NCI-H187 treated with DMSO at 0.1 percent for 48 hours (cell line): Measurements from ENCODE around the gene MSH3.
A peak's percentile ranks its signal among the peaks of the same experiment; 100 is the strongest.

Source experiments
- DNase-seq: peaks from one replicate; lab custom pipeline; 2025; lab: John Stamatoyannopoulos, UW

Gene MSH3

DNA sequence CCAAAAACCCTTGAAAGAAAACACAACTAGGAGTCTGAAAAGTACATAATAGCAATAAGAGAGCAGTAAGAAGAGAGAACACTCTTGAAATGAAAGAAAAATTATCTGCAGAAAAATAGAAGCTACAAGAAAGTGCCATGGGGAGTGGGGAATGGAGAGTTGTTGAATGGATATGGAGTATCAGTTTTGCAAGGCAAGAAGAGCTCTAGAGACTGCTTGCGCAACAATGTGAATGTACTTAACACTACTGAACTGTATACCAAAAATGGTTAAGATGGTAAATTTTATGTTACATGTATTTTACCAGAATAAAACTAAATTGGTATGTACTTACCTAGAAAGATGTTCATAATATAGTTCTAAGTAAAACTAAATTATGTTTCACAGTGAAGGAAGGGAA, 251.0 kb downstream of the MSH3 start:
- DNase-seq, result no peak

DNA sequence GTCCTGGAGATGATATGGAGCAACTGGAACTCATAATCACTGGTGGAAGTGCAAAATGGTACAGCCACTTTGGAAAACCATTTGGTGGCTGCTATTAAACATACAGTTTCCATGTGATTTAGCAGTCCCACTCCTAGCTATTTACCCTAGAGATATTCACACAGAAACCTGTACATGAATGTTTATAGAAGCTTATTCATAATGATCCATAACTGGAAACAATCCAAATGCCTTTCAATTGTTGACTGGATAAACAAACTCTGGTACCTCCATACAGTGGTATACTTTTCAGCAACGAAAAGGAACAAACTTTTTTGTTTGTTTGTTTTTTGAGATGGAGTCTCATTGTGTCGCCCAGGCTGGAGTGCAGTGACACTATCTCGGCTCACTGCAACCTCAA, 258.0 kb downstream of the MSH3 start:
- no peak for DNase-seq

DNA sequence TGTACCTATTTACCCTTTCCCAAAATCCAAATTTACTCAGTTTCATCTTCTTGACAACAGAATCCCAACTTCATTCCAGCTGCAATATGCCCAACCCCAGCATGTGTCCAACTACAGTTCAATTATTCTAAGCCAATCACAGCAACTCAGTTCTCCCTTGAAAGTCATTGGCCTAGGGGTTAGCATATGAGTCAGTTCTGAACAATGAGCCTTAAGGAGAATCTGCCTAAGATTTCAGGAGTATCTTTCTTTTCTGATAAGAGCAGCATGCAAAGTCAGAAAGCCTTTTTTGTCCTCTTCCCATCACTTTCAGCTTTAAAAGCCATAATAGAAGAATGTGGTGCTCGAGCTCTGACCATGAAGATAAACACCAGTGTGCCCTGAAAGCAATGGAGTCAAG, 261.3 kb downstream of the MSH3 start:
- DNase-seq, result no peak

DNA sequence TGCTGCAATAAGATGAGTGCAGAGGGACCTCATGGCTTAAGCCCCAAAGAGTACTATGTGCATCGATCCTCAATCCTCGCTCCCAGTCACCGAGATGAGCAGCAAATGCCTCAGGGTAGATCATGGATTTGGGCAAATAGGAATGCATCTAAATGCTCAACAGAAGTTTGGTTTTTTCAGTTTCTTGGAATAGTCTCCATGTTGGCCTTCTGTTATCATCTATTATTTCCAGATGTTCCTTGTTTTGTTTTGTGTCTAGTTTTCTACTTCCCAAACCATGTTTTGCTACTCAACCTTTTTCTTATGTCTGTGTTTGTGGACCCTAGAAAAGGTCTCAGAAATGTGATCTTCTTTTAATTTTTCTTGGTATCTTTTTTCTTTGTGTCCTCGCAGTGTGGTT, 262.2 kb downstream of the MSH3 start:
- no peak for DNase-seq

DNA sequence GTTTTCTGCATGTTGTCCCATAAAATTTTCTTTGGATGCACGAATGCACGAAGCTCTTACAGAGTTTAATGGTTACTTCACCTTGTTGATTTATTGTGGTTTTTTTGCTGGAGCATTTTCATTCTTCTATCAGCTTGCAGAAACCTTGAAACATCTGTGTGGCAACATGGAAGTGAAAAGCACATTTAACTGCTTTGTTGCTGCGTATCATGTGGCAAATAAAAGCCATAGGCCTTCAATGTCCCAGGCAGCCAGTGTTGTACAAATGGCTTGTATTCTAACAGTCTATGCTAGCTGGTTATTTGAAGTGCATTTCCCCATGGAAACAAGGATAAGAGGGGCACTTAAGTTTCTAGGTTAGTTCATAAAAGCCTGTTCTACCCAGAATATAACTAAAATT, 263.2 kb downstream of the MSH3 start:
- DNase-seq, result peak; percentile 82

DNA sequence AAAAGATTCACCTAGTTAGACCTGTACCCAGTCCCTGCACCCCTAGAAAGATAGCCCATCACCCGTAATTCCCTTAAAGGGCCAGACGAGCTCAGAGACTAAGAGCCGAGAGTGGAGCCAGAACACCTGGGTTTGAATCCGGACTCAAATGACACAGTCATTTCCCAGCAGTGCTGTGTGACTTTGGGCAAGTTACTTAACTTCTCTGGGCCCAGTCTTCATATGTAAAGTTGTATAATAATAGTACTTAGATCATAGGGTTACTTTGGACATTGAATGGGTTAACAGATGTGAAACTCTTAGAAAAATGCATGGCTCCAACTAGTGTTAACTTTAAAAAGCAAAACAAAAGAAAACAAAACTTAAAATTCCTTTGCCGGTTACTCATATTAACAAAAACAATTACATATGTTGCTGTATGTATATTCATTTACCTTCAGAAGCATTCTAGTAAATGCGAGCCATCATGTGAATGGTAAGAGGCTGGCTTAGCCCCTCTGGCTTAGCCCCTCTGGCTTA, 265.3 kb downstream of the MSH3 start:
- no peak for DNase-seq

DNA sequence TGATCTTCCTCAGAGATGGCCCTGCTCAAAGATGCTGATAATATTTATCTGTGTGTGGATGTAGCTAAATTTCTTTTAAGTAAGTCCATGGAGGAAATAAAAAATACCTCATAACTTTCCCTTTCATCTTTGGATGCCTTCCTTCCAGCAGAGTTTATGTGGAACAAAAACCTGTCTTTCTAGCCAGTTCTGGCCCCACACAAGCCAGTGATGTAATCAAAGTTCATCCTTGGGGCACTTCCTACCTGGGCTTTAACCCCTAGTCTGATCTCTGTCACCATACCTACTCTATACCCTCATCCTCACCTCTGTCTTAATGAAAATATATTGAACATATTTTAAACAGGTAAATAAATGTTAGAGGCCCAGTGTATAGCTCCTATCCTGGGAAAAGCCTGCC, 265.9 kb downstream of the MSH3 start:
- DNase-seq, result no peak

DNA sequence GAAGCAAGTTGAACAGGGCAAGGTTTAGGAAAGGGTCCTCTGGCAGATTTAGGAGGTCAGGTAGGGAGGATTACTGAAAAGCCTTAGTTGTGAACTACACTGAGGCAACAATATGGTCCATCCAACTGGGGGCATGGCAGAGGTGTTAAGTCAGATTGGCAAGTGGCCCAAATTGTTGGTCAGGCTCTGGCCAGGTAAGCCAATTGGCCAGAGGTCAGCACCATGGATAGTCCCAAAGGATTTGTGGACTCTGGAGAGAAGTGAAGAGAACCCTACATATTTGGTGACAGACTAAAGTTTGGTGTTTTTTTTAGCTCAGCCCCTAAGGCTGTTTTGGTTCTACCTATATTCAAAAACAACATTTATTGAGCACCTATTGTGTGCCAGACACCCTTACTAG, 266.6 kb downstream of the MSH3 start:
- no peak for DNase-seq

DNA sequence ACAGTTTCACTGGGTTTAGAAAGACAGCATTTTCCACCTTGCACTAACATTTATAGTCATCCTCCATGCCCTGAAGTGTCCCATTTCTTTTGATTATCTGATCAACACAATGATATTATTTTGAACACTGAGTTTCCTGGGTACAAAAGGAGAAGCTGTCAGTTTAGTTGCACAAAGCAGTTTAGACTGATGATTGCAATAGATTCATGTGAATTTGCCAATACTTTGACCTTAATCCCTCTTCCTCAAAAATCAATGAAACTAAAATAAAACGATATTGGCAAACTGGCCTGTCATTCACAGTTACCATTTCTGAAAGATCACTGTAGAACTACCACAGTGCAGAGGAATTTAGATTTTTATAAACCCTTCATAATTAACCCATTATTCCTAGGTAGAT, 271.5 kb downstream of the MSH3 start:
- no peak for DNase-seq
